ENCODE results near the gene MRPS27. TPM values are rescaled to one million over a fixed set of nuclear protein-coding genes. Genes with fewer than 3 reads are reported as not detected.

The MRPS27 gene
- total and polyA plus RNA-seq, 9 donors = 33.4 to 108 (median 57.9) TPM

- no peak for DNase-seq
- intact Hi-C loops (cut with DNase I) = no loop called here
- 28 to 40% (median 32%) methylated on average over 2 of the region's 2 CpGs for WGBS, 3 donors
Measured at GRCh38 chr5:72282878-72283277, 37.2 kb downstream of the MRPS27 start.

GRCh38 chr5:72281764-72282499 is 38.1 kb downstream of the MRPS27 start:
- H3K4me3 ChIP-seq = no peak overlapping the region
- WGBS, 3 donors = 31 to 34% (median 32%) methylated on average over 3 of the region's 3 CpGs
- TF ChIP-seq EP300 (IDR thresholded peaks at IDR 0.05) (no peak), POLR2A (IDR thresholded peaks at IDR 0.05) (no peak), CTCF (IDR thresholded peaks at IDR 0.05) (no peak)
- peak overlapping the region in 1 of 2 donors; percentile 67 for H3K27ac ChIP-seq
- no peaks in the 10 kb centered on the region for H3K27me3 ChIP-seq
- H3K9me3 ChIP-seq = no peaks in the 10 kb centered on the region
- peaks cover 5% of the 10 kb centered on the region for H3K4me1 ChIP-seq (ENCODE audit: insufficient read depth)
- intact Hi-C loops (cut with DNase I) = no loop called here
- DNase-seq = no peak
- no peaks in the 10 kb centered on the region for H3K36me3 ChIP-seq

More at GRCh38 chr5:72282878-72283277, 37.2 kb downstream of the MRPS27 start:
- no peaks in the 10 kb centered on the region for H3K27me3 ChIP-seq
- H3K36me3 ChIP-seq = no peaks in the 10 kb centered on the region
- no peaks in the 10 kb centered on the region for H3K9me3 ChIP-seq
- peaks cover 5% of the 10 kb centered on the region for H3K4me1 ChIP-seq (ENCODE audit: insufficient read depth)
- H3K27ac ChIP-seq = peak overlapping the region; percentile 16 to 67
- no peak overlapping the region for H3K4me3 ChIP-seq
- TF ChIP-seq POLR2A (IDR thresholded peaks at IDR 0.05) = no peak
- TF ChIP-seq EP300 (IDR thresholded peaks at IDR 0.05) = no peak
- no peak for TF ChIP-seq CTCF (IDR thresholded peaks at IDR 0.05)

- no peak overlapping the region for H3K4me3 ChIP-seq
- peaks cover 5% of the 10 kb centered on the region for H3K4me1 ChIP-seq (ENCODE audit: insufficient read depth)
- H3K9me3 ChIP-seq = no peaks in the 10 kb centered on the region
- H3K36me3 ChIP-seq = no peaks in the 10 kb centered on the region
- no peaks in the 10 kb centered on the region for H3K27me3 ChIP-seq
- WGBS, 3 donors = 30 to 60% (median 40%) methylated on average over 1 of the region's 1 CpG
- no peak for TF ChIP-seq POLR2A (IDR thresholded peaks at IDR 0.05)
- no peak for TF ChIP-seq CTCF (IDR thresholded peaks at IDR 0.05)
- no peak for TF ChIP-seq EP300 (IDR thresholded peaks at IDR 0.05)
- peak overlapping the region in 1 of 2 donors; percentile 67 for H3K27ac ChIP-seq
- intact Hi-C loops (cut with DNase I) = no loop called here
- DNase-seq = no peak
Measured at GRCh38 chr5:72281430-72281763, 38.6 kb downstream of the MRPS27 start.

- 48 to 50% (median 49%) methylated on average over 2 of the region's 2 CpGs for WGBS, 3 donors
- TF ChIP-seq EP300 (IDR thresholded peaks at IDR 0.05) (no peak), POLR2A (IDR thresholded peaks at IDR 0.05) (no peak), CTCF (IDR thresholded peaks at IDR 0.05) (peak in 1 of 3 donors; percentile 34)
- Histone ChIP-seq H3K36me3 (no peaks in the 10 kb centered on the region), H3K9me3 (no peaks in the 10 kb centered on the region), H3K4me3 (no peak overlapping the region), H3K27me3 (no peaks in the 10 kb centered on the region), H3K4me1 (ENCODE audit: insufficient read depth) (peaks cover 5% of the 10 kb centered on the region), H3K27ac (peak overlapping the region in 1 of 2 donors; percentile 67)
- intact Hi-C loops (cut with DNase I) = no loop called here
- peak in 1 of 5 donors; percentile 27 for DNase-seq
Measured at GRCh38 chr5:72280581-72281069, 39.4 kb downstream of the MRPS27 start.
